Muscle layer of colon (tissue), 2 donors: ENCODE results near the gene ITSN1.

ENCODE experiments used
- H3K27ac ChIP-seq: one replicate; pipeline ENCODE4 v1.7.0; 2013; ENCODE audit warnings: low read depth, mild to moderate bottlenecking, low read length, moderate library complexity
- H3K27me3 ChIP-seq, 2 donors: one replicate each; pipeline ENCODE4 v1.7.0; 2013; ENCODE audit warnings: low read length in 2 of 2, mild to moderate bottlenecking in 2 of 2; ENCODE audit not compliant: insufficient read depth in 2 of 2, control insufficient read depth in 1 of 2
- H3K36me3 ChIP-seq: one replicate; pipeline ENCODE4 v1.7.0; 2013; ENCODE audit warnings: mild to moderate bottlenecking, low read length; ENCODE audit not compliant: insufficient read depth
- H3K4me1 ChIP-seq: one replicate; pipeline ENCODE4 v1.7.0; 2013; ENCODE audit warnings: mild to moderate bottlenecking, low read length; ENCODE audit not compliant: insufficient read depth
- H3K4me3 ChIP-seq, 2 donors: one replicate each; pipeline ENCODE4 v1.7.0; 2013; ENCODE audit warnings: low read length in 2 of 2, low read depth in 1 of 2, mild to moderate bottlenecking in 1 of 2, moderate library complexity in 1 of 2
- H3K9ac ChIP-seq: one replicate; pipeline ENCODE4 v1.7.0; 2013; ENCODE audit warnings: low read length
- H3K9me3 ChIP-seq: one replicate; pipeline ENCODE4 v1.7.0; 2013; ENCODE audit warnings: mild to moderate bottlenecking, low read length
- donor health status: abdominal sarcoma.
- donor health status: Adenocarcinoma of cecum.

Gene ITSN1

GRCh38 chr21:33943293-33943692 lies 301.0 kb downstream of the ITSN1 start:
- H3K9ac ChIP-seq, result no peak overlapping the region
- peaks cover 49% of the 10 kb centered on the region for H3K4me1 ChIP-seq
- no peaks in the 10 kb centered on the region for H3K27me3 ChIP-seq
- no peaks in the 10 kb centered on the region for H3K36me3 ChIP-seq
- H3K9me3 ChIP-seq, result no peaks in the 10 kb centered on the region
- no peak overlapping the region for H3K4me3 ChIP-seq
- no peak overlapping the region for H3K27ac ChIP-seq

- H3K4me1 ChIP-seq, result peaks cover 51% of the 10 kb centered on the region
- H3K27ac ChIP-seq, result no peak overlapping the region
- no peaks in the 10 kb centered on the region for H3K36me3 ChIP-seq
- no peak overlapping the region for H3K9ac ChIP-seq
- H3K27me3 ChIP-seq, result no peaks in the 10 kb centered on the region
- H3K9me3 ChIP-seq, result no peaks in the 10 kb centered on the region
- H3K4me3 ChIP-seq, result no peak overlapping the region
Measured at GRCh38 chr21:33944185-33944763, 302.0 kb downstream of the ITSN1 start.

DNA sequence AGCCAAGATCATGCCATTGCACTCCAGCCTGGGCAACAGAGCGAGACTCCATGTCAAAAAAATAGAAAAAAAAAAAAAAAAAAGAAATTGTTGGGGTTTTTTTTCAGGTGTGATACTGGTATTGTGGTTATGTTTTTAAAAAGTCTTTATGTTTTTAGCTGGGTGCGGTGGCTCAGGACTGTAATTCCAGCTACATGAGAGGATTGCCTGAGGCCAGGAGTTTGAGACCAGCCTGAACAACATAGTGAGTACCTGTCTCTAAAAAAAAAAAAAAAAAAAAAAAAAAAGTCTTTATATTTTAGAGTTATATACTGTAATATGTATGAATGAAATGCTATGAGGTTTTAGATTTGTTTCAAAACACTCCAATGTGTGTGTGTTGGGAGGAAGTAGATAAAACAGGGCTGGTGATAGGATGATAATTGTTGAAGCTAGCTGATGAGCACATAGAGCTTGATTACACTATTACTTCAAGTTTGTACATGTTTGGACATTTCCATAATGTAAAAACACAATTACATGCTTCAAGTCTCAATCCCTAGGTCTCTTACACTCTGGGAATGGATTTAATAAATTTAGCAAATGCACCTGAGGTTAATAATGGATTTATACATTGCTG lies 303.5 kb downstream of the ITSN1 start:
- no peak overlapping the region for H3K27ac ChIP-seq
- H3K9ac ChIP-seq, result no peak overlapping the region
- H3K4me1 ChIP-seq, result peaks cover 40% of the 10 kb centered on the region
- no peaks in the 10 kb centered on the region for H3K9me3 ChIP-seq
- H3K4me3 ChIP-seq, result no peak overlapping the region
- H3K27me3 ChIP-seq, result no peaks in the 10 kb centered on the region
- no peaks in the 10 kb centered on the region for H3K36me3 ChIP-seq

GRCh38 chr21:33947451-33948095 lies 305.3 kb downstream of the ITSN1 start:
- Histone ChIP-seq H3K4me1 (peaks cover 29% of the 10 kb centered on the region), H3K36me3 (no peaks in the 10 kb centered on the region), H3K27me3 (no peaks in the 10 kb centered on the region), H3K9me3 (no peaks in the 10 kb centered on the region), H3K9ac (no peak overlapping the region), H3K4me3 (peak overlapping the region in 1 of 2 donors; percentile 30), H3K27ac (peak overlapping the region; percentile 73)

- Histone ChIP-seq H3K27me3 (no peaks in the 10 kb centered on the region), H3K27ac (peak overlapping the region; percentile 73), H3K36me3 (no peaks in the 10 kb centered on the region), H3K4me1 (peaks cover 22% of the 10 kb centered on the region), H3K4me3 (peak overlapping the region in 1 of 2 donors; percentile 30), H3K9me3 (no peaks in the 10 kb centered on the region), H3K9ac (no peak overlapping the region)
Measured at GRCh38 chr21:33948096-33948950, 306.0 kb downstream of the ITSN1 start.

DNA sequence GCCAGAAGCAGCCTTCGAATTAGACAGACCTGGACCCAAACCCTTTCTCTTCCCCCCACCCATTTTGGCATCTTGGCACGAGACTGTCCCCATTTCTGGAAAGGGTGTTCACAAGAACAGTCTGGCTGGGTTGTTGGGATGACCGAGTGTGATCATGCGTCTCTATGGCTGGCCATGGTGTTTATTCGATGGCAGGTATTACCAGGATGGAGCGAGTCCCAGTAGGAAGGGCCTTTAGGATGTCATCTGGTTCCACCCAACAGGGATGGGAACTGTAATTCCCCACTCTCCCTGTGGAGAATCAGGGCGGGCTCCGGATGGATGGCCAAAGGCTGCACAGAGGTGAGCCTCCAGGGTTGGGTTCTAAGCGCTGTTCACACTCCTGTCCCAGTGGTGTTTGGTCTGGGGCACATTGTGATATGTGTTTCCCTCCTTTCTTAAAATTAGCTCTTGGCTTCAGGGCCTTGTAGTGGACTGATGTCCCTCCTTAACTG lies 306.7 kb downstream of the ITSN1 start:
- H3K4me1 ChIP-seq, result peaks cover 22% of the 10 kb centered on the region
- no peak overlapping the region for H3K27ac ChIP-seq
- H3K4me3 ChIP-seq, result peak overlapping the region in 1 of 2 donors; percentile 30
- no peak overlapping the region for H3K9ac ChIP-seq
- no peaks in the 10 kb centered on the region for H3K36me3 ChIP-seq
- no peaks in the 10 kb centered on the region for H3K27me3 ChIP-seq
- H3K9me3 ChIP-seq, result no peaks in the 10 kb centered on the region
